Measurements from ENCODE around the gene ZSCAN26.

DNA sequence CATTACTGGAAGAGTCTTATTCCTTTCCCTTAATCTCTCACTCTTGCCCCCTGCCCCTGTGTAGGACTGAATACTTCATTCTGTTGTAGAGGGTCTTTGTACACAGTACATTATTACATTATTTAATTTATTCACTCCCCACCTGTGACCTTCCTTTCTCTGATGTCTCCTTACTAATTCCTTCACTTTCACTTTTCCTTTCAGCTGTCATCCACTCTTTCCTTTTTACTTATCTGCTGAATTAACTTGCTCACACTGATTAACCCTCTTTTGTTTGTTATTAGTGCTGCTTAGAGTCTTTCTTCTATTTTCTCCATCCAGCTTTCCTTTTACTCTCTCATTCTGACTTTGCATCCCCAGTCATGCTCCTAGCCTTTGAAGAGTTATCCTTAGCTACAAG is 7.9 kb downstream of the ZSCAN26 start:
- TF ChIP-seq CTCF (IDR thresholded peaks at IDR 0.05) = no peak
- no peak for TF ChIP-seq POLR2A (IDR thresholded peaks at IDR 0.05)
